Endothelial cell of umbilical vein (primary cell): ENCODE results near the gene FAM20A. TPM values are rescaled to one million over a fixed set of nuclear protein-coding genes. Genes with fewer than 3 reads are reported as not detected.

Experiments used
- BruUV-seq: library from RNA; stranded (reverse); fragments of 400-500 nt; replicated peaks from 2 replicates; lab custom pipeline; 2021; lab: Mats Ljungman, UMichigan
- CTCF ChIA-PET: fragments of 300-600, 350-600 bp; sonication (Branson Sonifier 250); formaldehyde crosslinking; loops from one replicate; lab custom pipeline; 2021; ENCODE audit warnings: antibody characterized with exemption, inconsistent platforms; lab: Charles Lee
- POLR2A ChIA-PET: fragments of 300-600, 350-600 bp; sonication (Branson Sonifier 250); formaldehyde crosslinking; loops from one replicate; lab custom pipeline; 2021; ENCODE audit warnings: antibody characterized with exemption, inconsistent platforms; lab: Charles Lee
- DNase-seq: peaks from one replicate; pipeline ENCODE4 v3.0.0-alpha.2; 2011; ENCODE audit warnings: low read depth, low spot score
- FAIRE-seq: peaks from 2 replicates; lab custom pipeline; 2011; peaks lifted over from hg19 to GRCh38; lab: Jason Lieb, UNC
- H2AFZ ChIP-seq: 2 replicates; pipeline ENCODE4 v1.6.0; 2012; ENCODE audit warnings: low read depth, low read length, control low read depth, inconsistent platforms
- H3K27ac ChIP-seq: 2 replicates; pipeline ENCODE4 v1.5.1; 2011; ENCODE audit warnings: low read depth, mild to moderate bottlenecking, control low read depth, low read length, moderate library complexity; ENCODE audit not compliant: insufficient read depth
- H3K27me3 ChIP-seq, 2 experiments: 2 replicates each; pipeline versions ENCODE4 v1.6.0 to v1.6.1; 2011; ENCODE audit warnings: low read length in 2 of 2, mixed read lengths in 1 of 2; ENCODE audit not compliant: control insufficient read depth in 2 of 2, insufficient read depth in 2 of 2
- H3K36me3 ChIP-seq, 2 experiments: 2 replicates in 1 of 2; 3 replicates in 1 of 2; pipeline ENCODE4 v1.5.1; 2011; ENCODE audit warnings: low read length in 2 of 2, mild to moderate bottlenecking in 1 of 2, moderate library complexity in 1 of 2; ENCODE audit not compliant: control insufficient read depth in 2 of 2, insufficient read depth in 2 of 2; ENCODE audit errors: extremely low read depth in 1 of 2
- H3K4me1 ChIP-seq: 3 replicates; pipeline ENCODE4 v1.5.1; 2011; ENCODE audit warnings: mild to moderate bottlenecking, low read length; ENCODE audit not compliant: control insufficient read depth, insufficient read depth; ENCODE audit errors: extremely low read depth
- H3K4me2 ChIP-seq: 2 replicates; pipeline ENCODE4 v1.6.1; 2011; ENCODE audit warnings: low read length, control low read depth, mixed read lengths; ENCODE audit not compliant: insufficient read depth
- H3K4me3 ChIP-seq, 3 experiments: fragments of 200-600 bp in 1 of 3; sonication (generic), shearing (Covaris generic) in 1 of 3; replicated peaks in 1 of 3; 2 replicates each; pipeline ENCODE4 v1.5.1; 2011 to 2016; ENCODE audit warnings: control low read depth in 3 of 3, low read length in 3 of 3, mild to moderate bottlenecking in 2 of 3, inconsistent platforms in 1 of 3, low read depth in 1 of 3, moderate library complexity in 1 of 3; ENCODE audit not compliant: insufficient read depth in 1 of 3
- H3K79me2 ChIP-seq: 2 replicates; pipeline ENCODE4 v1.6.0; 2012; ENCODE audit warnings: low read length, inconsistent platforms; ENCODE audit not compliant: control insufficient read depth, insufficient read depth
- H3K9ac ChIP-seq: replicated peaks from 2 replicates; pipeline ENCODE3; 2011; ENCODE audit warnings: low read length, control low read depth; ENCODE audit not compliant: insufficient read depth; ENCODE audit errors: extremely low read depth
- H3K9me1 ChIP-seq: replicated peaks from 3 replicates; pipeline ENCODE4 v1.6.0; 2011; ENCODE audit warnings: mild to moderate bottlenecking, low read length; ENCODE audit not compliant: control insufficient read depth, insufficient read depth; ENCODE audit errors: extremely low read depth
- H3K9me3 ChIP-seq: replicated peaks from 2 replicates; pipeline ENCODE4 v1.5.1; 2012; ENCODE audit warnings: low read length, inconsistent platforms; ENCODE audit not compliant: control insufficient read depth, insufficient read depth
- H4K20me1 ChIP-seq: replicated peaks from 2 replicates; pipeline ENCODE3; 2011; ENCODE audit warnings: mild to moderate bottlenecking, low read length; ENCODE audit not compliant: control insufficient read depth, insufficient read depth; ENCODE audit errors: extremely low read depth
- CTCF ChIP-seq, 2 donors: IDR thresholded peaks; 1 replicate in 1 of 2; 2 replicates in 1 of 2; pipeline ENCODE4 v1.5.1; 2011; ENCODE audit warnings: low read length in 2 of 2, mild to moderate bottlenecking in 2 of 2, moderate library complexity in 2 of 2, control low read depth in 1 of 2, inconsistent platforms in 1 of 2, low read depth in 1 of 2; ENCODE audit not compliant: insufficient read depth in 1 of 2; ENCODE audit errors: extremely low read depth in 1 of 2
- EZH2 ChIP-seq: IDR thresholded peaks from 2 replicates; pipeline ENCODE4 v1.6.1; 2012; ENCODE audit warnings: borderline replicate concordance, low read depth, mild to moderate bottlenecking, moderate library complexity, low read length, inconsistent platforms; ENCODE audit not compliant: severe bottlenecking
- FOS ChIP-seq: IDR thresholded peaks from 2 replicates; pipeline ENCODE4 v1.6.1; 2011; ENCODE audit warnings: mild to moderate bottlenecking, low read length, moderate library complexity, borderline replicate concordance; ENCODE audit not compliant: insufficient read depth
- GATA2 ChIP-seq: IDR thresholded peaks from 2 replicates; pipeline ENCODE4 v1.7.0; 2011; ENCODE audit warnings: low read depth, mild to moderate bottlenecking, moderate library complexity, mixed read lengths, low read length; ENCODE audit not compliant: insufficient read length, insufficient read depth
- JUN ChIP-seq: IDR thresholded peaks from 2 replicates; pipeline ENCODE4 v1.6.1; 2011; ENCODE audit warnings: borderline replicate concordance, low read depth; ENCODE audit not compliant: insufficient read length, insufficient read depth
- MYC ChIP-seq: IDR thresholded peaks from one replicate; pipeline ENCODE4 v1.6.1; 2011; ENCODE audit warnings: mild to moderate bottlenecking, low read depth, low read length
- POLR2A ChIP-seq: IDR thresholded peaks from 2 replicates; pipeline ENCODE4 v1.6.1; 2012; ENCODE audit warnings: low read depth, mild to moderate bottlenecking, control low read depth, low read length
- POLR2AphosphoS5 ChIP-seq: IDR thresholded peaks from 2 replicates; pipeline ENCODE4 v1.6.1; 2012; ENCODE audit warnings: low read depth, mild to moderate bottlenecking, control low read depth, low read length, moderate library complexity; ENCODE audit not compliant: insufficient read depth
- dilution Hi-C: fragments of 300-500 bp; cut with MboI; formaldehyde crosslinking; loops from one replicate; pipeline ENCODE4 v1.15.0; 2019; ENCODE audit warnings: low sequenced_read_pairs; ENCODE audit not compliant: extremely low pct_ligation_motif_present
- intact Hi-C: fragments of 100-400 bp; cut with micrococcal nuclease; formaldehyde crosslinking; loops from one replicate; pipeline ENCODE4 v1.10.0; 2022
- polyA plus RNA-seq, 4 experiments: library from polyadenylated mRNA; depleted of rRNA in 3 of 4; stranded (reverse) in 3 of 4; unstranded in 1 of 4; fragments of >200 nt; gene quantifications; 2 replicates each; pipeline versions ENCODE4 v1.2.1 to v1.2.3, GENCODE V29; 2011 to 2012; ENCODE audit warnings: missing spikeins in 1 of 4
- total RNA-seq: library from RNA; stranded (reverse); gene quantifications from 2 replicates; pipeline ENCODE4 v1.2.3, GENCODE V29; 2021
- TF ChIP-seq, protein P1 (sequence below): IDR thresholded peaks from 2 replicates; pipeline ENCODE4 v1.6.1; 2011; ENCODE audit not compliant: insufficient read depth, insufficient read length

The FAM20A gene
- total and polyA plus RNA-seq, 2 donors (not counting 3 experiments of a cell fraction or from before 2014, with no cell fraction given): not detected

DNA sequence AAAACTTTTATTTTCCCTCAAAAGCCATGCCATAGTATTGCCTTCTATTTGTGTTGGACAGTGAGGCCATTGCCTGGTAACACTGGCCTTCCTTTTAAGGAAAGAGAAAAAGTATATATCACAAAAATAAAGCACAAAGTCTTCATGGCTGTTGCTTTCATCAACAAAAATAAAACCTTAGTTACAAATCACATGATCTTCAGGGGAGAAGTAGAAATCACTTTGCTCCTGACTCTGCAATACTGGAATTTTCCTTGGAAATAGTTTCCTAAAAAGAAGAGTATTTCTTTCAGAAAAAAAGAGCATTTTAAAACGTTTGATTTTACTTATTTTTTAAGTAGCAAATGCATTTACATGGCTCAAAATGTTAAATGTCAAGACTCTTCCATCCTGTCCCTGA is 41.9 kb downstream of the FAM20A start:
- intact Hi-C loops (no loop called here), dilution Hi-C loops (no loop called here)
- Histone ChIP-seq H3K9ac (no peak overlapping the region), H3K4me2 (no peak overlapping the region), H3K9me3 (no peaks in the 10 kb centered on the region), H2AFZ (no peak overlapping the region), H3K79me2 (no peaks in the 10 kb centered on the region), H3K4me3 (no peak overlapping the region), H4K20me1 (no peaks in the 10 kb centered on the region), H3K4me1 (no peaks in the 10 kb centered on the region), H3K27me3 (peaks cover 0 to 3% of the 10 kb centered on the region in 2 experiments), H3K36me3 (no peaks in the 10 kb centered on the region), H3K27ac (no peak overlapping the region), H3K9me1 (no peaks in the 10 kb centered on the region)
- BruUV-seq: no TSS peak
- TF ChIP-seq JUN: no peak
- no peak for TF ChIP-seq FOS
- TF ChIP-seq POLR2A: no peak
- TF ChIP-seq GATA2: no peak
- no peak for TF ChIP-seq CTCF (IDR thresholded peaks at IDR 0.05; ENCODE audit: extremely low read depth in 1 of 2, insufficient read depth in 1 of 2, low read depth in 1 of 2, low read length in 2 of 2)
- no peak for TF ChIP-seq POLR2AphosphoS5
- TF ChIP-seq MYC: no peak
- no peak for TF ChIP-seq EZH2
- TF ChIP-seq, protein P1, sequence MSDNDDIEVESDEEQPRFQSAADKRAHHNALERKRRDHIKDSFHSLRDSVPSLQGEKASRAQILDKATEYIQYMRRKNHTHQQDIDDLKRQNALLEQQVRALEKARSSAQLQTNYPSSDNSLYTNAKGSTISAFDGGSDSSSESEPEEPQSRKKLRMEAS: no peak
- CTCF ChIA-PET: no interaction called here
- POLR2A ChIA-PET: no interaction called here
- FAIRE-seq (no peak), DNase-seq (no peak)
